ENCODE measurements around the gene GRM6. TPM values are rescaled to one million over a fixed set of nuclear protein-coding genes. Genes with fewer than 3 reads are reported as not detected.
A peak's percentile ranks its signal among the peaks of the same experiment; 100 is the strongest.

The GRM6 gene
- total and polyA plus RNA-seq, 7 experiments from 2014 or later: not detected

GRCh38 chr5:178940569-178941360 lies 54.4 kb downstream of the GRM6 start, which contains the start of gene ZNF454:
Gene ZNF454 (plus strand): TSS chr5:178941198. CDS start chr5:178942792, 1,594 bp downstream.
- Histone ChIP-seq H3K4me1 (ENCODE audit: control insufficient read depth in 2 of 2, insufficient read depth in 2 of 2, low read length in 2 of 2) (no peaks in the 10 kb centered on the region), H3K9me3 (ENCODE audit: control insufficient read depth in 2 of 3, low read length in 3 of 3) (peaks cover 0 to 87% (median 10%) of the 10 kb centered on the region in 3 experiments), H3K27me3 (ENCODE audit: control insufficient read depth in 2 of 2, insufficient read depth in 2 of 2, low read length in 2 of 2) (peaks cover 0 to 3% of the 10 kb centered on the region in 2 donors), H3K4me3 (ENCODE audit: low read length) (no peak within 1 kb of the TSS), H3K27ac (ENCODE audit: low read depth, low read length) (no peak within 1 kb of the TSS), H3K36me3 (ENCODE audit: control insufficient read depth in 2 of 3, insufficient read depth in 3 of 3, low read length in 3 of 3) (peaks cover 0 to 5% (median 0%) of the 10 kb centered on the region in 3 experiments)
- ChIA-PET POLR2A (no interaction called here), CTCF (no interaction called here)
- peaks cover 3 to 50% (median 34%) of the 10 kb centered on the region in 5 donors for H3K27me3 Mint-ChIP-seq
- peaks cover 36 to 97% (median 86%) of the 10 kb centered on the region in 11 donors for H3K9me3 Mint-ChIP-seq
- H3K36me3 Mint-ChIP-seq: peaks cover 11 to 58% (median 25%) of the 10 kb centered on the region in 5 donors
- peak within 1 kb of the TSS in 1 of 9 donors; percentile 27 for H3K27ac Mint-ChIP-seq
- DNase-seq (no peak), ATAC-seq (no peak)
- intact Hi-C loops (cut with micrococcal nuclease): no loop called here
- H3K4me3 Mint-ChIP-seq: peak within 1 kb of the TSS in 3 of 10 donors; percentile 20 to 36 (median 34)
- no peaks in the 10 kb centered on the region for H3K4me1 Mint-ChIP-seq

- Histone ChIP-seq H3K27ac (ENCODE audit: low read depth, low read length) (no peak overlapping the region), H3K9me3 (ENCODE audit: control insufficient read depth in 2 of 3, low read length in 3 of 3) (peaks cover 27 to 96% (median 44%) of the 10 kb centered on the region in 3 experiments), H3K4me1 (ENCODE audit: control insufficient read depth in 2 of 2, insufficient read depth in 2 of 2, low read length in 2 of 2) (no peaks in the 10 kb centered on the region), H3K36me3 (ENCODE audit: control insufficient read depth in 2 of 3, insufficient read depth in 3 of 3, low read length in 3 of 3) (peaks cover 0 to 14% (median 0%) of the 10 kb centered on the region in 3 experiments), H3K4me3 (ENCODE audit: low read length) (no peak overlapping the region), H3K27me3 (ENCODE audit: control insufficient read depth in 2 of 2, insufficient read depth in 2 of 2, low read length in 2 of 2) (no peaks in the 10 kb centered on the region)
- Mint-ChIP-seq H3K36me3 (peaks cover 9 to 82% (median 64%) of the 10 kb centered on the region in 5 donors), H3K27ac (no peak overlapping the region), H3K27me3 (no peaks in the 10 kb centered on the region), H3K4me1 (peaks cover 0 to 5% (median 0%) of the 10 kb centered on the region in 7 donors), H3K9me3 (peaks cover 27 to 100% (median 92%) of the 10 kb centered on the region in 11 donors), H3K4me3 (peak overlapping the region in 1 of 10 donors; percentile 16)
- no peak for ATAC-seq
- CTCF ChIA-PET: no interaction called here
- no peak for DNase-seq
- POLR2A ChIA-PET: no interaction called here
- intact Hi-C loops (cut with micrococcal nuclease): no loop called here
These were observed 63.0 kb downstream of the GRM6 start for GRCh38 chr5:178931846-178932760.

Other genes with a start within 250 kb of the GRM6 start
- gene ZNF354B, start 135.4 kb downstream of the GRM6 start, total RNA-seq: 10 to 100 TPM; 12.3 to 36.7 (median 14.4) TPM
- 1 to 10 TPM; 5.8 to 6.2 TPM for gene ZNF354B, start 135.4 kb downstream of the GRM6 start, polyA plus RNA-seq
- gene ZFP2, start 99.4 kb downstream of the GRM6 start, total RNA-seq: 1 to 10 TPM in 3 of 5 experiments, under 1 TPM in 2; 0.17 to 3.2 (median 1.0) TPM
- gene ZFP2, start 99.4 kb downstream of the GRM6 start, polyA plus RNA-seq: under 1 TPM; 0.49 to 0.82 TPM
- gene ZNF454, start 54.1 kb downstream of the GRM6 start, total RNA-seq: under 1 TPM in 2 of 5 experiments, not detected in 3; 0.32 to 0.35 TPM
- gene ZNF454, start 54.1 kb downstream of the GRM6 start, polyA plus RNA-seq: not detected
- gene ZNF879, start 28.5 kb upstream of the GRM6 start, total RNA-seq: 10 to 100 TPM in 2 of 5 experiments, 1 to 10 TPM in 3; 4.2 to 20.0 (median 7.9) TPM
- gene ZNF879, start 28.5 kb upstream of the GRM6 start, polyA plus RNA-seq: 1 to 10 TPM; 6.1 to 6.3 TPM
- gene ZNF354C, start 65.1 kb upstream of the GRM6 start, total RNA-seq: 10 to 100 TPM in 2 of 5 experiments, 1 to 10 TPM in 3; 3.8 to 12.3 (median 5.2) TPM
- gene ZNF354C, start 65.1 kb upstream of the GRM6 start, polyA plus RNA-seq: 1 to 10 TPM in 1 of 2 donors, under 1 TPM in 1; 0.97 to 1.4 TPM

Measured in naive thymus-derived CD4-positive, alpha-beta T cell (primary cell).